DMS153 (cell line): Measurements from ENCODE around the gene HLA-DOA.

Experiments
- DNase-seq: peaks from one replicate; lab custom pipeline; 2025; lab: John Stamatoyannopoulos, UW

HLA-DOA gene

GRCh38 chr6:32977272-32977952 lies 32.0 kb downstream of the HLA-DOA start:
- DNase-seq = no peak

DNA sequence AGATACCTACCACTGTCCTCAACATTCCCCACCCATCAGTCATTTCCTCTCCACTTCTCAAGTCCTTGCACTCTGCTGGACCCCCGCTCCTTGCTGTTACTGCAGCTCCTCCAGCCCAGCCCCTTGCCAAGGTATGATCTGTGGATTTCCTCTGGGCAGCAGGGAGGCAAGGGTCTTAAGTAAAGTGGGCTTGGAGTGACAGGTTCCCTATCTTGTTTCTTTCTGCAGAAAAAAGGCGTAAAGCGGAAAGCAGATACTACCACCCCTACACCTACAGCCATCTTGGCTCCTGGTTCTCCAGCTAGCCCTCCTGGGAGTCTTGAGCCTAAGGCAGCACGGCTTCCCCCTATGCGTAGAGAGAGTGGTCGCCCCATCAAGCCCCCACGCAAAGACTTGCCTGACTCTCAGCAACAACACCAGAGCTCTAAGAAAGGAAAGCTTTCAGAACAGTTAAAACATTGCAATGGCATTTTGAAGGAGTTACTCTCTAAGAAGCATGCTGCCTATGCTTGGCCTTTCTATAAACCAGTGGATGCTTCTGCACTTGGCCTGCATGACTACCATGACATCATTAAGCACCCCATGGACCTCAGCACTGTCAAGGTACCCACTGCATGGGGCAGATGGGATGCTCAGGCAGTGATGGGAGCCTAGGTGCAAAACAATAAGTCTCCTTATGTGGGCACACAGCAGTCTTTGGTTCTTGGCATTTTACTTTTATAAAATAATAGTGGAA lies 32.9 kb downstream of the HLA-DOA start:
- no peak for DNase-seq

- DNase-seq = no peak
These were observed 33.5 kb downstream of the HLA-DOA start for GRCh38 chr6:32975886-32976285.

DNA sequence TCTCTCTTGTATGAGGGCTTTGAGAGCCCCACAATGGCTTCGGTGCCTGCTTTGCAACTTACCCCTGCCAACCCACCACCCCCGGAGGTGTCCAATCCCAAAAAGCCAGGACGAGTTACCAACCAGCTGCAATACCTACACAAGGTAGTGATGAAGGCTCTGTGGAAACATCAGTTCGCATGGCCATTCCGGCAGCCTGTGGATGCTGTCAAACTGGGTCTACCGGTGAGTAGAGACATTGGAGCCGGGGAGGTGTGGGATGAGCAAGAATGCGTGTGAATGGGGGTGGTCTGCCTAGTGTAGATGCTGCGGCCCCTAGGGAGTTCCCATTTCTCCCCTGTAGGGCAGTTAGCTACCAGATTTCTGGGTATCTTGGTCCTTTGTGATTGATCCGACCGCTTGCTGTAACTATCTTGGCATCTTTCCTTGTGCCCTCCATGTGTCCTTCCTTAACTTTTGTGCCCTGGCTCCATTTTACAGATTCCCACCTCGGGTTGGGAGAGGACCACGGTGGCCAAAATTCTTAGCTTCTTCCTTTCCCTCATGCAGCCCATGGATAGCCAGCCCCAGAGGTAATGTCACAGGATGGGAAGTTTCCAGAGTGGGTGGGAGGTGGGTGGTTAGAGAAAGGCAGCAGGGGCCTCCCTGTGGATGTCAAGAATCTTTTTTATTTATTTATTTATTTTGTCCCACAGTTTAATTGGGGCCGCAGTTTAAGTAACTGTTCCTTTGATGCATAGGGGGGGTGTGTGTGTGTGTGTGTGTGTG lies 34.7 kb downstream of the HLA-DOA start:
- no peak for DNase-seq

DNA sequence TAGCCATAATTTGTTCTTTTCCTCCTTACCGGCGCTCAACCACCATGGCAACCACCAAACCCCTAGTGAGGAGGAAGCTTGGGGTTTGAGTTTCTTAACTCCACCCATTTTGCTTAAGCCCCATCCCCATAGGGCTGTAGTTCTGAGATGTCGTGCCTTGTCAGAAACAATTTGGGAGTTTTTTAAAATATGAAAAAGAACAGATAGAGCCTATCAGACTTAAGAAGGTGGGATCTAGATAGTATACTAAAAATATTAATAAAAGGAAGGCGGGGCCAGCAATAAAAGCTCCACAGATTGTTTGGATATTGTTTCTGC lies 35.4 kb downstream of the HLA-DOA start:
- DNase-seq = no peak

GRCh38 chr6:32973144-32974015 lies 36.0 kb downstream of the HLA-DOA start:
- DNase-seq = no peak

DNA sequence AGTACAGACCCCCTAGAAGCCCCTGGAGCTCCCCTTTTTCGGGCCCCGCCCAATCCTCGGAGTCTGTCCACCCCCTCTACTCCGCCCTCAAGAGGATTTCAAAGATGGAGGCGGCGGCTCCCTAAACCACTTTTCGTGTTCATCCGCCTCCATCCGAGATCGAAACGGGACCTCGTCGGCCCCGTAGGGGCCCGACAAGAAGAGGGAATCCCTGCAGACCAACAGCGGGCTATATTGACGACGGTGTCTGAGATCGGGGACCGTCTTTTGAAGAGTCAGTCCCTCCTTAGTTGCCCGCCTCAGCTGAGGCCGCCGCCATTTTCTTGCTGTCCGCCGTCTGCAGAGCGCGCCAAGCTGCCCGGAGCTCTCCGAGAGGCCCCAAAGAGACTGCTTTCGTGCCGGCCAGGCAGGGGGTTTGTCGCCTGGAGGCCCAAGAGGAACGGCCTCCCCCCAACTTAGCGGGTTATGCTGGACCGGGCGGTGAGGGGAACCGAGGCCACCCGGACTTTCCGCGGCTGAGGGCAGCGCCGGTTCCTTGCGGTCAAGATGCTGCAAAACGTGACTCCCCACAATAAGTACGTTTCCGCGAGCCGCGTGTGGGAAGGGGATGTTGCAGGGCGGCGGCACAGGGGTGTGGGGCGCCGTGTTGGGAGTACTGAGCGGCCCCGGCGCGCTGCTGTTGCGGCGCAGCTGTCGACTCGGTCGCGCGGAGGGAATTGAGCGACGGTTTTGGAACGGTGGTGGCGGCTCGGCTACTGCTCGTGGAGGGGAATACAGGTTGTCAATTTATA lies 36.8 kb downstream of the HLA-DOA start:
- DNase-seq = no peak

- peak; percentile 99 for DNase-seq
These were observed 37.6 kb downstream of the HLA-DOA start for GRCh38 chr6:32971581-32972352.

GRCh38 chr6:32971242-32971580 lies 38.2 kb downstream of the HLA-DOA start:
- no peak for DNase-seq

DNA sequence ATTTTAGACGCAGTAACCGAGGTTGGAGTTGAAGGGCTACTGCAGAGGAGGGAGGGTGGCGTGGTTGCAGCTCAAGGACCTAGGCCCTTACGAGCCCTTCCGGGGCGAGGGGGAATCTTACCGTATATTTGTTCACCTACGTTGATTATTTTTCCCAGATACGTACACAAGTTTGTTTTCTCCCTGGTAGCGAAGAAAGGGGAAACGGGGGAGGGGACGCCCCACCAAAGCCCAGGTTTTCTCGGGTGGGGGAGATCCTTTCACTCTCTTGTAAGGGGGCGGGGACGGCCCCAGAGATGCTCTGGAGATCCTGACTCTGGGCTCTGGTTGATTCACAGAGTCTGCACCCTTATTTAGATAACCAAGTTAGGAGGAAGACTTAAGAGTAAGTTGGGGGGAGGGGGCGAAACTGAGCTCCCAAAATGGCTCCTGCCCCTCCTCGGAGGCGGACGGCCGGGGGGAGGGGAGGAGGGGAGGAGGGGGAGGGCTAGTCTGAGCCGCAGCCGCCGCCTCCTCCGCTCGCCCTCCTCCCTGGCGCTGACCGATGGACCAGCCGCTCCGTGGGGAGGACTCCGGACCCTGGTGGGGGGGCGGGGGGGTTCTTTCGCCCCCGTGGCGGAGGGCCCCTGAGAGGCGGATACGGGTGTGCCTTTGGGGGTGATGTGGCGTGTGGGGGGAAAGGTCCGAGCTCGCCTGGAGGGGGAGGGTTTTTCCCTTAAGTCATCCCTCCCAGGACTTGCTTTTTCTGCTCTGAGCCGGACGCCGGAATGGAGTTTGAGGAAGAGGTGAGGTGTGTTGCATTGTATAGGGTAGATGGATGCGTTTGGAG lies 38.8 kb downstream of the HLA-DOA start:
- peak; percentile 33 for DNase-seq

DNA sequence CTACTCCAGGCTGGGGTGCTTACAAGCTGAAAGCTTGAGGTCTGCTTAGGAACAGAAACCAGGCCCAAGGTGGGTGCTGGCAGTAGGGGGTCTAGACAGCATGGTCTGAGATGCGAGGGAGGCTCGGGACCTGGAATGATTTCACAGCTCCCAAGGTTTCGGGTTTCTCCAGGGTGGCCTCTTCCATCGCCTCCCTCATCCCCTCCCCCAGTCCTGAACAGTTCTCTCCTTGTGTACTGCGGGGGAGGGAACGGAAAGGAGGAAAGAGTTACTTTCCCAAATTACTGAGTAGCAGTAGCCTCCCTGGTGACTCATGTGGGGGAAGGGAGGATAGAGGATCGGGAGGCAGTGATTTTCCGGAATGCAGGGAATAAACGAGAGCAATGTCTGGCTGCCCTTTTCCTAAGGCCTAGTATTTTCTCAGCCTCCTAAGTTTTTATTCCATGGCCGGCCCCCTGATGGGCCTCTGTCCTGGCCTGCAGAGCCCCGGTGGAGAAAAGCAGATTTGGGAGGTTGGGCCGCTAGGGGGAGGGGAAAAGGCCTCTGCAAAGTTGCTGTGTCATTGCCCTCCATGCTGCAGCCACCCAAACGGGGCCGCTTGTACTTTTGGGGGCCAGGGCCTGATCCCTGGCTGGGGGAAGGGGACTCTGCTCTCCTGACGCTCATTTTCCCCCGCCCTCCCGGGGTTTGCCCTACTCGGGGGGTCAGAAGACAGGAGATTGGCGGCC lies 39.5 kb downstream of the HLA-DOA start:
- peak; percentile 50 for DNase-seq

GRCh38 chr6:32968867-32969684 lies 40.3 kb downstream of the HLA-DOA start:
- peak; percentile 72 for DNase-seq

DNA sequence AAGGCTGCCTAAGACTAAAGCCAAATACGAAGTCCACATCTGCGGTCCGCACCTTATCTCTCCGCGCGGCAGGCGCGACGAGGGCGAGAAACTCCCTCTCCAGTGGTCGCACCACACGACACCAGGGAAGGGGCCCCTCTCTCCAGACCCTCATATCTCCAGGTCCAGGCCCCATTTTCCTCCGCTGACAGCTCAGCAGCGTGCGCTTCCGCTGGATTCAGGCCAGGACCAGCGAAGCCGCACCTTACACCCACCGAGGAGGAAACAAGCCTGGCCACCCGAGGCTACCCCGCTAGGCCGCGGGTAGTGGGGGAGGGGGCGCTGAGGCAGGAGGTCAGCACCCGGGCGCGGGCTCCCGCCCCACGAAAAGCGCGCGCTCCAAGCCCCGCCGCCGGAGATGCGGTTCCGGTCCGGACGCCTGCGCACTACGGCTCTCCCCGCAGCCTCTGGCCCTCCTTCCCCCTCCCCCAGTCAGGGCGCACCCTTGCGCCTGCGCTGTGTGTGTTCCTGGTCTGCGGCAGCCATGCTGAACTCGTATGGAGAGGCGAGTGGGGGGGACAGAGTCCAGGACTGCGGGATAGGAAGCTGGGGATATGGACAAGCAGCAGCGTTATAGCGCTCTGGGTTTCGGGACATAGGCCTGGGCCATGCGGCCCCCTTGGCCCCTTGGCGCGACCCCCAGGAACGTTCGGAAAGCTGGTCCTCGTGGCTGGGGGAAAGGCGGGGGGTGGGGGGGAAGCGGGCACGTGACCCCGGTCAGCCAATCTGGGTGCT lies 41.1 kb downstream of the HLA-DOA start, which contains the start of gene BRD2:
Gene BRD2 (plus strand): TSS at position 502 of the 774 bp plus-strand sequence. CDS start 4,305 bp downstream, outside the sequence.
- DNase-seq = peak; percentile 92

- DNase-seq = peak; percentile 56
These were observed 42.0 kb downstream of the HLA-DOA start for GRCh38 chr6:32967151-32968091.

DNA sequence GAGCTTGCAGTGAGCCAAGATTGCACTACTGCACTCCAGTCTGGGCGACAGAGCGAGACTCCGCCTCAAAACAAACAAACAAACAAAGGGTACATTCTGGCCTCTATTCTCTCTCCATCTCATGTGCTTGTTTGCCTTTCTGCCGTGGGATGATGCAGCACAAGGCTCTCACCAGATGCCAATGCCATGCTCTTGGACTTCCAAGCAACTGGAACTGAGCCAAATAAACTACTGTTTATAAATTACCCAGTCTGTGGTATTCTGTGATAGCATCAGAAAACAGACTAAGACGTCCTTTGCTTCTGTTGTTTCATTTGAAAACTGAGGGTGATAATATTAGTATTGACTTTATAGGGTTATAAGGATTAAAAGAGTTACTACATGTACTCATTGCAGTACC lies 44.6 kb downstream of the HLA-DOA start:
- DNase-seq = no peak

DNA sequence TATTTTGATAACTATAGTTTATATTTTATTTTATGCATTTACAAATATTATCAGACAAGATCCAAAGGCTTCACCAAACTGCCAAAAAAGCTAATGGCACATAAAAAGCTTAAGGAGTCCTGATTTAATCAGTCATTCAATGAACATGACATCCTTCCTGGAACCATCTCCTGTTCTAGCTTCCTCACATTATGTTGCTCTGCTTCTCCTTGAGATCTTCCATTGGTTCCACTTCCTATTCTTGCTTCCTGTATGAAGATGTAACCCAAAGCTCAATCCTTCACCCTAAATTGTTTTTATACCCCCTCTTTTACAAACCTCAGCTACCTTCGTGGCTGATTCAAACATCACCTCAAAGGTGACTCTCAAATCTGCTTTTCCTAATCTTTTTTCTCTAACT lies 45.5 kb downstream of the HLA-DOA start:
- DNase-seq = no peak
